Thyroid gland (tissue), 4 donors: ENCODE measurements around the gene BTBD3. TPM values are rescaled to one million over a fixed set of nuclear protein-coding genes. Genes with fewer than 3 reads are reported as not detected.

Source experiments
- DNase-seq, 2 donors: peaks; one replicate each; pipeline ENCODE4 v3.0.0-alpha.2; 2019
- H3K27ac ChIP-seq, 3 donors: fragments of 200-600 bp; sonication (generic); 1 replicate in 2 of 3; 2 replicates in 1 of 3; pipeline ENCODE4 v1.5.1; 2016 to 2019; ENCODE audit warnings: mild to moderate bottlenecking in 1 of 3, moderate library complexity in 1 of 3
- H3K27me3 ChIP-seq: fragments of 200-600 bp; sonication (generic); one replicate; pipeline ENCODE4 v1.5.1; 2019
- H3K36me3 ChIP-seq, 2 donors: fragments of 200-600 bp; sonication (generic); one replicate each; pipeline ENCODE4 v1.5.1; 2016 to 2019
- H3K4me1 ChIP-seq, 2 donors: fragments of 200-600 bp; sonication (generic); one replicate each; pipeline ENCODE4 v1.5.1; 2017 to 2019
- H3K4me3 ChIP-seq, 3 donors: fragments of 200-600 bp; sonication (generic); replicated peaks in 1 of 3; 1 replicate in 2 of 3; 2 replicates in 1 of 3; pipeline ENCODE4 v1.5.1; 2016; ENCODE audit warnings: mild to moderate bottlenecking in 1 of 3
- H3K9me3 ChIP-seq: fragments of 200-600 bp; sonication (generic); one replicate; pipeline ENCODE4 v1.5.1; 2017
- CTCF ChIP-seq, 6 experiments: fragments of 200-600 bp in 3 of 6; fragments of 450-650 bp in 3 of 6; sonication (generic) in 3 of 6; IDR thresholded peaks; one replicate each; pipeline ENCODE4 v1.5.1; 2016 to 2019; ENCODE audit warnings: antibody characterized with exemption in 6 of 6, mild to moderate bottlenecking in 2 of 6, inconsistent platforms in 1 of 6, moderate library complexity in 1 of 6
- POLR2A ChIP-seq, 2 donors: fragments of 450-650 bp; IDR thresholded peaks; one replicate each; pipeline ENCODE4 v1.6.1; 2017; ENCODE audit warnings: antibody characterized with exemption in 2 of 2, mild to moderate bottlenecking in 2 of 2, moderate library complexity in 1 of 2
- whole genome bisulfite sequencing, 2 donors: methylation state at CpG; one replicate each; pipeline ENCODE4 v1.1.5; 2017; 5-methylcytosine and 5-hydroxymethylcytosine counted together
- intact Hi-C: fragments of 100-400 bp; cut with DNase I; formaldehyde crosslinking; loops from one replicate; pipeline ENCODE4 v1.15.1; 2023
- total RNA-seq, 4 donors: library from RNA; depleted of rRNA; stranded (reverse); fragments of >200 nt; gene quantifications; one replicate each; pipeline ENCODE4 v1.2.3, GENCODE V29; 2016

Gene BTBD3
- total RNA-seq, 4 donors from 2014 or later = 31.8 to 41.8 (median 36.3) TPM

DNA sequence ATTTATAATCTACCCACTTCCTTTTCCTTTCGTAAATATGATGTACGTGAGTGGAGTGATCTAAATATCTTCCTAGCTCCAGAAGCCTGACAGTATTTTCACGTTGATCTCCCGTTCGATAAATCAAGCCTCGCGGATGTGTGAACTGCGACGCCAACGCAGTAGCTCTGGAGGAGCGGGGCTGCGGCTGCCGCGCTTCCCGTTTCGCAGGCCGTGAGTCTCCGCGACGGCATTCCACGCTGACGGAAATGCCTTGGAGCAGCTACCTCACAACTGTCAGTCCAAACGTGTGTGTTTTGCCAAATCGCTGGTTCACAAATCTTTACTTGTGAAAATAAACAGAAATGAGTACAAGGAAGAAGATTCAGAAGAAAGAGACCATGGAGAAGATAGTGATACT is 41.2 kb downstream of the BTBD3 start:
- Histone ChIP-seq H3K27ac (no peak overlapping the region), H3K4me1 (no peaks in the 10 kb centered on the region), H3K36me3 (no peaks in the 10 kb centered on the region), H3K4me3 (no peak overlapping the region), H3K9me3 (no peaks in the 10 kb centered on the region), H3K27me3 (no peaks in the 10 kb centered on the region)
- TF ChIP-seq POLR2A (IDR thresholded peaks at IDR 0.05) = no peak
- intact Hi-C loops = no loop called here
- no peak for DNase-seq
- 56% methylated on average over 24 of the region's 24 CpGs for WGBS, 2 donors

GRCh38 chr20:11965602-11966001 is 47.9 kb downstream of the BTBD3 start:
- WGBS, 2 donors = 84 to 96% methylated on average over 1 of the region's 1 CpG
- no peak for TF ChIP-seq POLR2A (IDR thresholded peaks at IDR 0.05)
- TF ChIP-seq CTCF (IDR thresholded peaks at IDR 0.05) = no peak
- Histone ChIP-seq H3K36me3 (no peaks in the 10 kb centered on the region), H3K9me3 (no peaks in the 10 kb centered on the region), H3K27ac (no peak overlapping the region), H3K27me3 (no peaks in the 10 kb centered on the region), H3K4me3 (no peak overlapping the region), H3K4me1 (no peaks in the 10 kb centered on the region)
- intact Hi-C loops = no loop called here
- DNase-seq = no peak

GRCh38 chr20:11966186-11966585 is 48.5 kb downstream of the BTBD3 start:
- TF ChIP-seq CTCF (IDR thresholded peaks at IDR 0.05) (no peak), POLR2A (IDR thresholded peaks at IDR 0.05) (no peak)

DNA sequence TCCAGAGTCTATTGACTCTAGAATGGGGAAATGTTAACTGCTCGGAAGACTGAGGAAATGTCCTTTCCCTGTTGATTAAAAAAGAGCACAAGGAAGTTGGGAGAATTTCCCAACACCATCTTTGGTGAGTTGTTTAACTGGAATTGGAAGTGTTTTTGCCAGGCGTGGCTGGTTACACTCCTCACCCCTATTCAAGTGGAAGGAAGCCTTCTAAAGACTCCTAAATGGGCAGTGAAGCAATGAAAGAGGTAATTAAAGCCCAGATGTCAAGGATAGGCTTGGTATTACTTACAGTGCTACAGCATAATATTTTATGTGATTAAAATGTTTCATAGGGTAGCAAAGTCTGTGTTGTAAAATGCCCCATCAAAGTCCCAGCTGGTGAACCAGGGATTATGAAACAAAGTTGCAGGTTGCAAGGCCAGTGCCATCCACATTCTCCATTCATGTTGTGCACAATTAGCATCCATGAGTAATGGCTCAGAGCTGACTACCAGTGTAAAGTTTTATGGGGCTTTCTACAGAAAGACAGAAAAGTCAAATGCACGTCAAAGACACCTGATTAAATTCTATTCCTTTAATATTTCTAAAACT is 52.6 kb downstream of the BTBD3 start:
- Histone ChIP-seq H3K36me3 (no peaks in the 10 kb centered on the region), H3K27ac (no peak overlapping the region), H3K27me3 (no peaks in the 10 kb centered on the region), H3K4me3 (no peak overlapping the region), H3K9me3 (no peaks in the 10 kb centered on the region), H3K4me1 (no peaks in the 10 kb centered on the region)
- TF ChIP-seq POLR2A (IDR thresholded peaks at IDR 0.05) = no peak
- no peak for TF ChIP-seq CTCF (IDR thresholded peaks at IDR 0.05)
- intact Hi-C loops = no loop called here
- peak; percentile 12 to 23 for DNase-seq
- WGBS, 2 donors = 70 to 71% methylated on average over 3 of the region's 3 CpGs

More at GRCh38 chr20:11966186-11966585, 48.5 kb downstream of the BTBD3 start:
- Histone ChIP-seq H3K27ac (no peak overlapping the region), H3K9me3 (no peaks in the 10 kb centered on the region), H3K27me3 (no peaks in the 10 kb centered on the region), H3K36me3 (no peaks in the 10 kb centered on the region), H3K4me3 (no peak overlapping the region), H3K4me1 (no peaks in the 10 kb centered on the region)
- intact Hi-C loops = no loop called here
- WGBS, 2 donors = 43 to 68% methylated on average over 3 of the region's 3 CpGs
- no peak for DNase-seq

- whole genome bisulfite sequencing, 2 donors = 93% methylated on average over 2 of the region's 2 CpGs
- H3K36me3 ChIP-seq = no peaks in the 10 kb centered on the region
Measured at GRCh38 chr20:11972478-11972877, 54.8 kb downstream of the BTBD3 start.

More at GRCh38 chr20:11972478-11972877, 54.8 kb downstream of the BTBD3 start:
- Histone ChIP-seq H3K9me3 (no peaks in the 10 kb centered on the region), H3K27me3 (no peaks in the 10 kb centered on the region), H3K27ac (no peak overlapping the region), H3K4me1 (no peaks in the 10 kb centered on the region), H3K4me3 (no peak overlapping the region)
- DNase-seq = no peak
- intact Hi-C loops = no loop called here
- no peak for TF ChIP-seq CTCF (IDR thresholded peaks at IDR 0.05)
- no peak for TF ChIP-seq POLR2A (IDR thresholded peaks at IDR 0.05)
